ENCODE results near the gene ITGA11.
"Not testable (repeated sequence)": the region's sequence is repeated elsewhere in the genome, so short reads cannot be mapped to it uniquely, and the experiment has no call there.

ITGA11 gene

DNA sequence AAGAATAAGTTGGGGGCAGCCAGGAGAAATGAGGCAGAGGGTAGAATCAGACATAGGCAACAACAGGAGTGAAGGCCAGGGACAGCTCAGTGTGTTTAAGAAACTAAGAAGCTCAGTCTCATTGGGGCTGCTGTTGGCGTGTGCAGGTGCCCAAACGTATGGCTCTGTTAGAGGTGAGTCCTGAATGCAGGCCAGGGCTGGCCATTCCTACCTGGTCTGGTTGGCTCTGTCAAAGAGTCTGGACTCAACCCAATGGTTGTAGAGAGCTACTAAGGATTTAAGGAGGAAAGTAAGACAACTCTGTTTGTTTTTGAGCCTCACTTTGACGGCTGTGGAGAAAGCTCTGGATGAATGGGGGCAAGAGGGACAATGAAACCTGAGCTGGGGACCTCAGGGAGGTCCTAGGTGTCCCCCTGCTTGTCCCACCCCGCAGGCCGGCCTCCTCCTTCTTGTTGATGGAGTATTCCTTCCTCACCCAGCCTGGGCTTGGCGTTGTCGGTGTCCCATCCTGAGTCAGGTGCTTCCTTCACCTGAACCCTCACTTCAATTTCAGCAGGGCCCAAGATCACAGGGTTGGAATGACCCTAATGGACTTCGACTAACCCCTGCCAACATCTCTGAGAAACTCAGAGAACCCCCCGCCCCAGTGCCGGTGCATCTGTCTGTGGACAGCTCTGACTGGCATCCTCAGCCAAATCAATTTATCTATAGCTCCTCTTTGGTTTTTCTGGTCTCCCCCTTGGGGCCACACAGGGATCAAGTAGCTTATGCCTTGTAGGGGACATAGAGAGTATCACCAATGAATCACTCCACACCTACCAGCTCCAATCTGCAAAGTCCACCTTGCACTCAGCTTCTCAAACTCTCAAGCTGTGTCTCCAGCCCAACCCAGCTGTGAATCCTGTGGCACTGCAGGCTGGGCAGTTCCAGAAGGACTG, 8.3 kb downstream of the ITGA11 start:
- DNase-seq (ENCODE audit: low read depth in 2 of 2), result no peak

DNA sequence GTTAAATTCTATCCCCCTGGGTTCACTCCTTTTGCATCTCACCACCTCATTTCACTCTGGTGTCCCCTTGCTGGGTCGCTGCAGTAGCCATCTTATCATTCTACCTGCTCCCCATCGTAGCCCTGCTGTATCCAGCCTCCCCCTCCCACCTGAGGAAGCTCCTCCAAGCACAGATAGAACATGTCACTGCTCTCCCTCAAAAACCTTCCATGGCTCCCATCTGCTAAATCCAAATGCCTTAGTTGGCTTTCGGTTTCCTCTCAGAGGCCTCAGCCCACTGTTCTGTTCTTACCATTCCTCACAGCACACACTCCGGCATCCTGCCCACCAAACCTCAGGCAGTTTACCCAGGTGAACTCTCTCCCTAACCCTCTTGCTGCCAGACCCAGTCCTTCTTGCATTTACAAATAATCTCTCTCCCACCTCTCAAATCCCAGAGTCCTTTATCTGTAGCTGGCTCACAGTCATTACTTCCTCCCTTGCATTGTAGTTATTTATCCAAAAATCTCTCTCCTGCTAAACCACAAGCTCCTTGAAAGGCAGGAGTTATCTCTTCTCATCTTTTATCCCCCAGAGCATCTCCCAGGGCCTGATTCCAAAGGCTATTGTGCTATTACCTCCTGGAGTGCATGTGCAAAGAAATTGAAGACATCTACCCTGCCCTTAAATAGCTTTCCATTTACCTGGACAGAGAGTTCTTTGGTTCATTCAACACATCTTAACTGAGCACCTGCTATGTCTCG, 9.4 kb downstream of the ITGA11 start:
- not testable (repeated sequence) for DNase-seq (ENCODE audit: low read depth in 2 of 2)

DNA sequence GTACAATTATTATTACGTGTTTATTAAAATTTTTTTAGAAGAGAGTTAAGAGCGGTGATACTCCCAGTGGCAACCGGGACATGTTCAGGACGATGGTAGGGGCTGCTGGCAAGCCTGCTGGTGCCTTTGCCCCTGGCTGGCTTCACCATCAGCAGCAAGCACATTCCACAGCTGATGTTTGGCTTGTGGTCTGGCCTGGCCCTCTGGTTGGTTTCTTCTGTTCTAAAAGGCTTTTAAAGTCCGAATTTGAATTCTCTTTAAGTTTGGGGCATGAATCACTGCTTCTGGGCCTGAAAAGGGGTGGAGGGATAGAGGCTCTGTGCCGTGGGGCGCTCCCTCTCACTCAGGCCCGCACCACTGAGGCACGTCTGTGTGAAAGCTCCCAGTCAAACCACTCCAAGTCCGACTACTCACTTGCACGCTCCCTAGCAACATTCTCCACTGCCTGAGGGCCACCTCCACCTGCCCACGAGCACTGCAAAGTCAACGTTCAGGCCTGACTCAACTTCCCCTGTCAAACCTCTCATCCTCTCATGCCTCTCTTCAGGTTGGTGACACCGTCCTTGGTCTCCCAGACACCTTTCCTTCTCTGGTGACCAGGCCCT, 10.1 kb downstream of the ITGA11 start:
- no peak for DNase-seq (ENCODE audit: low read depth in 2 of 2)

DNA sequence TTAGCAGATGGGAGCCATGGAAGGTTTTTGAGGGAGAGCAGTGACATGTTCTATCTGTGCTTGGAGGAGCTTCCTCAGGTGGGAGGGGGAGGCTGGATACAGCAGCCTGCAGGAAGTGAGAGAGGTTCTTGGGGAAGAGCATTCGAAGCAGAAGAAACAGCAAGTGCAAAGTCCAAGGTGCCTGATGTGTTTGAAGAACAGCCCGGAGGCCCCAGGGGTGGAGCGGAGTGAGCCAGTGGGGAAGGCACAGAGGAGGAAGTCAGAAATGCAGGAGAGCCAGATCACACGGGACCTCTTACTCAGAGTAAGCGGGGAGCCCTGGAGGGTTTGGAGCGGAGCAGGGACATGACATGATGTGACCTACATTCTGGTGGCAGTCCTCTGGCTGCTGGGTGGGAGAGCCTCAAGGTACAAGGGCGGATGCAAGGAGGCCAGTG, 10.8 kb downstream of the ITGA11 start:
- DNase-seq (ENCODE audit: low read depth in 2 of 2), result no peak

DNA sequence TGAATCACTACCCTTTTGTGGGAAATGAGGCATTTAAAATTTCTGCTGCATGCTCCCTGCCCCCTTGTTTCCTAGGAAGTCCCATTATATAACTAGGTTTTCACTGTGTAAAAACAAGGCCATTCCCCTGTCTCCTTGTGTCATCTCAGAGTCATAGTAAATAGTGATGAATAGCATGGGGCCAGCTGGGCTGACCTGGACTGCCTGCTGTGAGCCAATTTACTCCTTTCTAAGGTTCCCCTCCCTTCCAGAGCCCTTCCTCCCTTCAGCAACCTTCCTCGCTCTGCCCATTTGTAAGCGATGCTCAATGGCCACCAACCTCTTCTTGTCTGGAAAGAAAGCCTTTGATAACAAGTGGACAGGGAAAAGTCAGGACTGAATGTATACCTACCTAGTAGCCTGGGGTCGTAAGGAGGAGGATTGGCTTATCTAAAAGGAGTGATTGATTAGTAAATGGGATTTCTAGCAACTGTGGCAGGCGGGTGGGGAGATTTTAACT, 11.7 kb downstream of the ITGA11 start:
- no peak for DNase-seq (ENCODE audit: low read depth in 2 of 2)

DNA sequence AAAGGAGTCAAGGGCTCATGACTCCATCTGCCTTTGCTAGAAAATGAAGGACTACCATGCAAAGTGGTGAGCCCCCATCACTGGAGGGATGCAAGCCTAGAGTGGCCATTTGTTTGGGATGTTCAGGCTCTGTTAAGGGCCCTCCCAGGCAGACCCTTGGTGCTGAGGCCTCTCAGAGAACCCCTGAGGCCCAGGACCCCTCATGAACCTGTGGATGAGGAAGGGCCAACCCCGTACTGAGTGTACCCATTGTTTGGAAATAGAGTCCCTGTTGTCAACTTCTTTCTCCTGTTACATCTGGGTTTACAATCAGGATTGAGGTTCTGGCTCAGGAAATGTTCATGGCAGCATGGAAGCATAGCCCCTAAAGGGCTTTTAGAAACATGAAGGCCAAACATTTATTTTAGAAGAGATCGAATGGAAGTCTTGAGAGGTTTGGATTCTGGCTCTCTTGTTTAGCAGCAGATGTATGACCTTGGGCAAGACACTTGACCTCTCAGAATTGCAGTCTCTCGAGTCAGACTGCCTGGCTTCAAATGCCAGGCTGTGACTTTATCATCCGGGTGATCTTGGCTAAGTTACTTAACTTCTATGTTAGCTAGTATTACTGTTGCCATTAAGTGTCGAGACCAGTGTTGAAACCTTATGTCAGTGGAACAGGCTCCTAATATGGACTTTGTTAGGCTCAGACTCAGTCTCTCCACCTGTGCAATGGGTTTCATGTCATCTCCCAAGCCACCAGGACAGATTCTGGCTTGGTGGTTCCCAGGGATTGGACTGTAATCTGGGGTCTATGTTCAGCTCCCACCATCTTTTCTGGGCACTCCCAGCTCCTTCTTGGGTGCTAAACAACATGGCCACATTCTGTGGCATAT, 12.4 kb downstream of the ITGA11 start:
- no peak for DNase-seq (ENCODE audit: low read depth in 2 of 2)

DNA sequence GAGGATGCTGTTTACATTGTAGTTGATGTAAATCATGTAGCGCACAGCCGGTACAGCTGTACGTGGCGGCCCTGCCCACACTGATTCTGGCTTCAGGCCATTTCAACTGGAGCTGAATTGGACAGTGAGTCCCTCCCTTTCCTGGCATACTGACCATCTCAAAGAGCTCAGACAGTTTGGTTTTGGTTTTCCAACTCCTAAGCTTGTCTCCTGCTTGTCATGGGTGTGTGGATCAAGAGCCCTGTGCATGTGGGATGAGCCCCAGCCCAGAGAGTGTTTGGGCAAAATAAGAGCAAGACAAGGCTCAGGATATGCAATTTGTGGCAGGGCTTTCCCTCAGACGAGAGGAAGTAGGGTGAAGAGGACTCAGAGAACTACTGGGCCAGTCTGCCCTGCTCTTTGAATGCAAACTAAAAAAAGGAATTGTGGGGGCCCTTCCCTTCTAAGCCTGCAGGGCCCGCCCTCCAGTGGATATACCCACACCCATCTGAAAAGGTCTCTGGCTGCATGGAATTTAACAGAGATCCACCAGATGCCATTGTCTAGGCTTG, 13.3 kb downstream of the ITGA11 start:
- no peak for DNase-seq (ENCODE audit: low read depth in 2 of 2)

DNA sequence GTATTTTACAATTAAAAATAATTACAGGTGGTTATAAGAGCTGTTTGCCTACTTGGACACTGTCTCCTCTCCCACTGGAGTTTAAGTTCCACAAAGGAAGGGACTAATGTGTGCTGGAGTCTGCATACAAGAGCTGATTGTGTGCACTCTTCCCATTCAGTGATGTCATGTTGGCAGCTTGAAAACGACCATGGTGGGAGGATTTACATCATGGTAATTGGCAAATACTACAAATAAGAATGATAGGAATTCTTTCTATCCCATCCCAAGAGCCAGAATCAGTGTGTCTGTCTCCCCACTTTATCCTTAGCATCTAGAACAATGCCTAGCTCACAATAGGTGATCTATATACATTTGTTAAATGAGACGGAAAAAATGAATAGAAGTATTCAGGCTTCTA, 14.1 kb downstream of the ITGA11 start:
- no peak for DNase-seq (ENCODE audit: low read depth in 2 of 2)

DNA sequence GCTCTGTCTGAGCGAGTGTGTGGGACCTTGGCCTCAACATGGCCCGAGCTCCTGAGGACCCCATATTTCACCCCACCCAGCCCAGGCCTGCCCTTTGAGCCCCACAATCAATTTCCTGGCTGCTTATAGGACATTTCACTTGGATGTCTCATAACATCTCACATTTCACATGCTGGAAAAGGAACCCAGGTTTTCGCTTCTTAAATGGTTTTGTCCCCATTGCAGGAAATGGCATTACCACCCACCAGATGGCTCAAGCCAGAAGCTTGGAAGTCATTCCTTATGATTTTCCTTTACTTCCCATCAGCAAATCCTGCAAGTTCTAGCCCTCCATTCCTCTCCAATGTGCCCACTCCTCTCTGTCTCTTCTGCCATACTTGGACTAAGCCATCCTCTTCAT, 14.9 kb downstream of the ITGA11 start:
- DNase-seq (ENCODE audit: low read depth in 2 of 2), result no peak

DNA sequence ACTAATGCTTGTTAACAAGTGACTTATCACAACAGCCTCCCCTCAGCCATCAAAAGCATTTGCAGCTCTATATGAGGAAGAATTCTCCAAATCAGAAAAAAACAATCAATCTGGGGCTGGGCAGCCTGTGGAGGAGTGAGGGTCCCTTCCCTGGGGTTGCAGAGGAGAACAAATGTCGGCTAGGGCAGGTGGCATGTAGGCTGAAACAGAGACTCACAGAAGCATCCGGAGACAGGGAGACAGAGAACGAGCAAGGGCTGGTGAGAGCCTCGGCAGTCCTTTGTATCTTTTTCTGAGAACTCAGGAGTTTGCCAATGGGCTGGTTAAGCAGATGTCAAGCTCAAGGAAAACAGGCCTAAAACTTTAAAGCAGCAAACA, 15.8 kb downstream of the ITGA11 start:
- DNase-seq (ENCODE audit: low read depth in 2 of 2), result no peak

DNA sequence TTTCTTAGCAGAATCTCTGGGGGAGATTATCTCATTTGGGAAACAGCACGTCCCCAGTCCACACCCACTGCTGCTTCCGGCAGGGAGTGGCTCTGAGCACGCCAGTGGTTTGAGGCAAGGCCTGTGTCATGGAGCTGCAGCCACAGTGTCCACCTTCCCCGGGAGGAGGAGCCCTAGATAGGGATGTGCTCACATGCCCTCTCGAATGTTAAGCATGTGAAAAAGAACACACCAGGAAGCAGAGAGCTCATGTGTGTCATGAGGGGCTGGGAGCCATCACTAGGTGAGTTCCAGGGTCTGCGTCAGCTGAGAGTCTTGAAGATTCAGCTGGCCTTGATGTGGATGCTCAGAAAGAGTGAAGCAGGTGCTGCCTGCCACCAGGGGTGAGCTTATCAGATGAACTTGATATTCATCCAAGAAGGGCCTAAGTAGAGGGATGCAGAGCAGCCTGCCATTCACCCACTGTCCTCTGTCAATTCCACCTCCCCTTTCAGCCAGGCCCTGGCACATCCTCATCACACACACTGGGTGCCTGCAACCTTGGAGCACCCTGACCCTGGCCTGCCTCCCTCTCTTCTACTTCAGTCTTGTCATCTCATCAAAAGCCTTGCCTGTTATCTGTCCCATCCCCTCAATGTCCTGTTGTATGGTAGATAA, 16.3 kb downstream of the ITGA11 start:
- no peak for DNase-seq (ENCODE audit: low read depth in 2 of 2)

DNA sequence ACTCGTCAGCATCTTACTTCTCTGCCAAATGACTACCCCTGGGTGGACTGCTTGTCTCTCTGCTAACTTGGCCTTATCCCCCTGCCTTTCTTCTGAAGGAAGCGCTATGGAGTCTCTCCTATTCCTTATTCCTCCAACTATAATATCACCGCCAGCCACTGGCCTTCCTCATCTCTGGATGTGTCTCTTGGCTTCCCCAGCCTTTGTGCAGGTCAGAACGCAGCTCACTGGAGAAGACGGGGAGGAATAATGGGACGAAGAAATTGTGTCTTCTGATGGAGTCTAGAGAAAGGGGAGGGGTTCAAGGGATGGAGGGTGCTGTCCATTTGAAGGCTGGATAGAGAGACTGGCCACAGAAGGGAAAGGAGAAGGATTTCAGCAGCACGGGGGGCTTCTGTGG, 16.9 kb downstream of the ITGA11 start:
- no peak for DNase-seq (ENCODE audit: low read depth in 2 of 2)

DNA sequence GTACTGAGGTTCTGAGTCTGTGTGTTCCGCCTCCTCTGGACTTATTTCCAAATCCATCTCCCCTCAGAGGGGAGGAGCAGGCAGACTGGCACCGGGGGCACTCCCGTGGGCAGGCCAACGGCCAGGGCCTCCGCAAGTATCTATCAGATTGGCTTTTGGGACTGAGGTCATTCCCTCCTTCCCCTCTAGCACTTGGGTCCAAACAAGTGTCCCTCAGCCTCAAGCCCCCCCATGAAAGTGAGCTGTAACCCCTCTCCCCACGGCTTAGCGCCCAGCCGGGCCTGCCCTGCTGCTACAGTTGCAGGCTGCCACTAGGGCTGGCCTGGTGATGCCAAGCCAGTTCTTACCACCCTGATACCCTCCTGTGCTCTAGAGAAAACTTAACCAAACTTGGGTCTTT, 17.4 kb downstream of the ITGA11 start:
- no peak for DNase-seq (ENCODE audit: low read depth in 2 of 2)

DNA sequence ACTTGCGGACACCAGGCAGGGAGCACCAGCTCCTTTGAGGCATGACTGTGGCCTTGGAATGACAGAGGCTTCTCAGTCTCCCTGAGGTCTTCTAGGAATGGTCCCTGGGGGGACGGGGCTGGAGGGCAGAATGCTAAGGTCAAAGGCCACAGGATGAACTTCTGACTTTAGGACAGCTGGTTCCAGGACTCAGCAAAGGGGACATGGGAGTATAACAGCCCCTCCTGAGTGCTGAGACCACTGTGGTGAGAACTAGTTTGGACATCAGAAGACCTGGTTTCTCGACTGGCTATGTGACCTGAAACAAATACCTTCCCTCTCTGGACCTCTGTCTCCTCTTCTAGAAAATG, 17.8 kb downstream of the ITGA11 start:
- no peak for DNase-seq (ENCODE audit: low read depth in 2 of 2)

DNA sequence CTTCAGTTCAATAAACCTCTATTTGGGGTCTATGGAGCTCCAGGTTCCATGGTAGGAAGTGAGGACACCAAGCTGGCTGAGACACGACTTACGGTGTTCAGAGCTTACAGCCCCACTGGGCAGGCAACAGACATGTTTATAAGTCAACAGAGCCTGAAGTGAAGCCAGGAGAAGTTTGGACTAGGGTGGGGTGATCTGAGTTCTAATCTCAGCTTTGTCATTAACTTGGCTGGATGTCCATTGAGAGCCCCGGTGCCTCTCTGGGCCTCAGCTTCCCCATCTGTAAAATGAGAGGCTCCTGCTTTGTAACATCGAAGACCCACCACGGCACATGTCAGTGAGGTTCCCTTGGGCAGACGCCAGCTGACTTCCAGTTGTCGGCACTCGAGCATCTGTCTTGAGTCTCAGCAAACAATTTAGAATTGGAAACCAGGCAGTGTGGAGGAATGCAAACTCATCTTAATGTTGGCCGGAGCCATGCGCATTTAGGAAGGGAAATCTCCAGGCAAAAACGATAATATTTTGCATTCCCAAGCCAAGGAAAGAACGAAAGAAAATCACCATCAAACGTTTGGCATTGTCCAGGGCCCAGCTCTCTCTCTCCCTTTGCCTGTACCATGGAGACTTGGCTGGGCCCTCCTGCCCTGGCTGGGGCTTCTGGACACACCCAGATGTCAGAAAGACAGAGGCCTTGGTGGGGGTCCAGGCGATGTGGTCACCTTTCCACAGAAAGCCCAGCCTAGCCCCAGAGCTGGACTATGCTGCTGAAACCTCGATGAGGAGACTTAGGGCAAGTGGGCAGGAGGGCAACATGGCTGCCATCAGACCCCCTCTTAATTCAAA, 18.4 kb downstream of the ITGA11 start:
- no peak for DNase-seq (ENCODE audit: low read depth in 2 of 2)

DNA sequence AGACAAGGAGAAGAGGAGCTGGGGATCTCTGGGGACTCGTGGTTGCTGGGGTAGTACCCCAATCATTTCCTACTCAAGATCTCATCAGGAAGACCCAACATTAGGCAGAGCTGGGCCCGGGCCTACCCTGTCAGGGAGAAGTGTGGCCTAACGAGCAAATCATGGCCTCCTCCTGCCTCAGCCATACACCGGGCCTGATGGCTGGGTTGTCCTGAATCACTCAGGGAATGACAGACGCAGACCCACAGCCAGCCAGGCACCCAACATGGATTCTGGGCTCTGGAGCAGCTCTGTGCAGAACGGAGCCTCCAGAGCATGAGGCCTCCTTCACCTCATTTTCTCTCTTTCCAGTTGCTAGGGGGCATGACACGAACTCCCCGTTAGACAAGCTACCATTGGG, 19.7 kb downstream of the ITGA11 start:
- no peak for DNase-seq (ENCODE audit: low read depth in 2 of 2)

DNA sequence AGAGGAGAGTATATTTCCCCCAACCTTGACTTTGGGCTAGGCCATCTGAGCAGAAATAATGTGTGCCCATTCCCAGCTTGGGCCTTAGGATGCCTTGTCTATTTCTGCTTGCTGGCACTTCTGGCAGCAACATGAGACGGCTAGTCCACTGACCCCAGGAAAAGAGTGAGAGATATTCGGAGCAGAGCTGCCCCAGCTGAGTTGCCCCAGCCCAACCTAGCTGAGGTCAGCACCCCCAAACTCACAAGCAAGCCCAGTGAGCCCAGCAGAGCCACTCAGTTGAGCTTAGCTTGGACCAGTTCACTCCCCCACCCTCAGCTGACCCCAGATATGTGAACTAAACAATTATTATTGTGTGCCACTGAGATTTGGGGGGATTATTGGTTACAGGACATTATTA, 20.2 kb downstream of the ITGA11 start:
- DNase-seq (ENCODE audit: low read depth in 2 of 2), result no peak

DNA sequence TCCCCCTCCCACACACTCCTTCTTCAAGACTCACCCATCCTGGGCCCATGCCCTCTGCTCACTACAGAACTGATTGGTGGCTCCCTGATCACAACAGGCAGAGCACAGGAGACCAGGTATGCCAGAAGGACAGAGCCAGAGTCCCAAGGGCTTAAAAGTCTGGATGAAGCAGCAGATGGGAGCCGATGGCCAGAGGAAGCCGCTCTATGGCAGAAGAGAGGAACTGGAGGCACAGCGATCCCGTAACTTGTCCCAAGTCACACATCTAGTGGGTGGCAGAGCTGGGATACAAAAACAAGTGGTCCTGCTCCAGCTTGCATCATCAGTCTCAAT, 20.7 kb downstream of the ITGA11 start:
- DNase-seq (ENCODE audit: low read depth in 2 of 2), result no peak

DNA sequence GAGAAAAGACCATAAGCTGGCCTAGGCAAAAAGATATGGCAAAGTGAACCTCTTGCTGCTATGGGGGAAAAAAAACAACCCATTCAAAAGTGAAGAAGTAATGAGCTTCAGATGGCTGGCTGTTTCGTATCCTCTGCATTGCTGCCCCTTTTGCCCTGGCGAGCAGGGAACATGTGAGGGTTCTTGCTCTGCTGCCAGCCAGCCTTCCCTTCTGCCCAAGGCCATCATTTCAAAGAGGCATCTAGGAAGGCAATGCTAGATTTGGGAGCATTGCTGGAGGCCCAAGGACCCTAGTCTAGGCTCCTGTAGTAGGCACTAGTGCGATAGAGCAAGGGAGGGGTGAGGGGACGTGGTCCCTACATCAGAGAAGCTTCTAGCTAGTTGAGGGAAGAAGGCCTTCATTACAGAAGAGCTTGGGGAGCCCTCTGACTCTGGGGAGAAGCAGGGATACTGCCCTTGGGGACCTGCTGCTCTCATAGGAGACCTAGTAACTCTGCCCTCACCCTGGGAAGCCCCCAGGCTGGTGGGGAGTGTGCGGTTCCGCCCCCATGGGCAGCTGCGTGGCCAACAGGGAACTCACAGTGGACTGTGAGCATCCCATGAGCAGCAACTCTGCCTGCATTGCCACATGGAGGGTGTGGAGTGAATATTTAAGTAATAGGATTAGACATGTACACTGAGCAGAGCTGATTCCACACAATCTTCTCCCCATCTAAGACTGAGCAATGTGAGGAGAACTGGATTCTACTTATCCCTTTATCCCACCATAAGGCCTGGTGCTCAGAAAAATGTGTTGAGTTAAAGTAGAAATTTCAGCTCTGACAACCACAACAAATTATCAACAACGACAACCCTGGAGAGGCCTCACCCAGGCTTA, 21.3 kb downstream of the ITGA11 start:
- DNase-seq (ENCODE audit: low read depth in 2 of 2), result no peak

Measured in stimulated activated CD8-positive, alpha-beta memory T cell treated with anti-CD3 and anti-CD28 coated beads, Interleukin-15, amount 100 ng/mL, for 4 hours (primary cell).